ENCODE results near the gene CCDC152. TPM values are rescaled to one million over a fixed set of nuclear protein-coding genes. Genes with fewer than 3 reads are reported as not detected.
"Not testable (repeated sequence)": the region's sequence is repeated elsewhere in the genome, so short reads cannot be mapped to it uniquely, and the experiment has no call there.

CCDC152 gene
- total RNA-seq, 2 donors from 2014 or later = 0.09 to 0.70 TPM

DNA sequence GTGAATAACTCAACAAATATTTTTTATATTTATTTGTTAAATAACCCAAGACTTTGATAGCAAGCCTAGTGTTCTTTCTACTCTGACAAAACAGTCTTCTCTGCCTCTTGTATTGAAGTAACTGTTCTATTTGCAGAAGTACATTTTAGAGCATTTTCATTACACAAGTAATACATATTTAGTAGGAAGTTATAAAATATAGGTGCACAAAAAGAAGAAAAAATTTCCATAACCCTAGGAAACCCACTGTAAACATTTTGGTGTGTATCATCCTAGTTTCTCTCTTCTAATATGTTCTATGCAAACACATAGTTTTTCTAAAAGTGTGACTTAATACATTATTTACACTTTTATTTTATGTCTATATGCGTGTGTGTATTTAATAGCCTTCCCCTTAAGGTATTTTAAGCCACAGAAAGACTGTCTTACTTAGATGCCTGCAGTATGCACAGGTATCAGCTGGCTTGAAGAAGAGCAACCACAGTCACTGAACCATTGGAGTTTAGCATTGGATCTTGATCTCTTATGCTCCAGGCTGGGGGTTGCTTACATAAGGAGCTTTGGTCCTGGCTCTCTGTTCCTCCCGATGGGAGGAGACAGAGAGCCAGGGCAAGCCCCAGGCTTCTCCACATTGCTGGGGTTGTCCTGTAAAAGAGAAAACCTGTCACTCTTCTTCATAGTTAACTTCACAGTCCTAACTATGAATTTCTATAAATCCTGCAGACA lies 51.3 kb downstream of the CCDC152 start:
- ATAC-seq (no peak), DNase-seq (no peak)
- intact Hi-C loops (cut with DNase I, micrococcal nuclease) = no loop called here

- intact Hi-C loops (cut with DNase I, micrococcal nuclease) = no loop called here
- ATAC-seq (no peak), DNase-seq (no peak)
These were observed 52.4 kb downstream of the CCDC152 start for GRCh38 chr5:42808888-42809611.

GRCh38 chr5:42810834-42811590 lies 54.4 kb downstream of the CCDC152 start:
- DNase-seq (no peak), ATAC-seq (peak; percentile 8)
- intact Hi-C loops (cut with DNase I, micrococcal nuclease) = no loop called here

DNA sequence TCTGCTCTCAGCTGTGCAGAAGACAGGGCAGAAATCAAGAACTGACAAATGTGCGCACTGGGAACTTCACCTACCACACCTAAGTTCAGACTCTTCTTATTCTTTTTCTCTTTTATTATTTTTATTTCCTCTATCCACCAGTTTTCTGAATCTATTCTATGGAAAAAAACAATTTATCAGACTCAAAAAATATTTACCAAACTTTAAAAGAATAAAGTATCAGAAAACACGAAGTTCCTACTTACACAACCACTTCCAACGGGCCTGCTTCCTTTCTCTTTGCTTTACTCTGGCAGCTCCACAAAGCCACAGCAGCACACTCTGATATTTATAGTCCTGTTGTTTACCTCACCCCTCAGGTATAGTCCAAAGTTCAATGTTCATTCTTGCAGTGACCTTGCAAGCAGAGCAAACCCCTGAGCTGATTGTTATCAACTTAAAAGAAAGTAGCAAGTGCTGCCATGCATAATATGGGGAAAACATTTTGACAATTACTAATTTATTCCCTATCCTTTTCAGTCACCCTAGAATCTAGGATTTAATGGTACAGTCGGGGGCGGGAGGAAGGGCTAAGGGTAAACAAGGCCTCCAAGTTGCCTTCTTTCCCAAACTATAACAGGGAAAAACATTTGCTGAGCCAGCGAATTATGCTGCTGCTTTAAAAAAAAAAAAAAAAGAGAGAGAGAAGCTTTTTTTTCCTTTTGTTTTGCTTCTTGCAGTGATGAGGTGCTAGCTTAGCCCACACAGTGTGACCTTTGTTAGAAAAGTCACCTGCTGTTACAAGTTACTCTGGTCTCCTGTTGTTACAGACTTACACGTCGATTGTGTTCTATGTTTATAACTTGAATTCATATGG lies 55.2 kb downstream of the CCDC152 start, which contains the start of gene SELENOP:
Gene SELENOP (minus strand): TSS at position 302 of the 856 bp plus-strand sequence. CDS start 3,539 bp downstream, outside the sequence.
- DNase-seq (peak; percentile 53 to 64), ATAC-seq (peak; percentile 94)
- intact Hi-C loops (cut with DNase I, micrococcal nuclease) = no loop called here

GRCh38 chr5:42812620-42813019 lies 56.0 kb downstream of the CCDC152 start:
- DNase-seq (no peak), ATAC-seq (no peak)
- intact Hi-C loops (cut with DNase I, micrococcal nuclease) = no loop called here

- intact Hi-C loops (cut with DNase I, micrococcal nuclease) = no loop called here
- DNase-seq (no peak), ATAC-seq (no peak)
These were observed 56.9 kb downstream of the CCDC152 start for GRCh38 chr5:42813533-42813932.

DNA sequence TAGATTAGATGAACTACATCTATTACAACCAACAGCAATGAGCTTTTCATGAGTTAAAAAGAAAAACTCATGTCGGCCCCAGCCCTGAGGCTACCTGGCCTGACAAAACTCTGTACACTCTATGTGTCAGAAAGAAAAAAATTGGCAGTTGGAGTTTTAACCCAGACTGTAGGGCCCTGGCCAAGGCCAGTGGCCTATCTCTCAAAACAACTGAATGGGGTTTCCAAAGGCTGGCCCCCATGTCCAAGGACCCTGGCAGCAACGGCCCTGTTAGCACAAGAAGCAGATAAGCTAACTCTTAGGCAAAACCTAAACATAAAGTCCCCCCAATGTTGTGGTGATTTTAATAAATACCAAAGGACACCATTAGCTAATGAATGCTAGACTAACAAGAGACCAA lies 59.9 kb downstream of the CCDC152 start:
- ATAC-seq; intact Hi-C loops (cut with DNase I, micrococcal nuclease); DNase-seq: not testable (repeated sequence)

DNA sequence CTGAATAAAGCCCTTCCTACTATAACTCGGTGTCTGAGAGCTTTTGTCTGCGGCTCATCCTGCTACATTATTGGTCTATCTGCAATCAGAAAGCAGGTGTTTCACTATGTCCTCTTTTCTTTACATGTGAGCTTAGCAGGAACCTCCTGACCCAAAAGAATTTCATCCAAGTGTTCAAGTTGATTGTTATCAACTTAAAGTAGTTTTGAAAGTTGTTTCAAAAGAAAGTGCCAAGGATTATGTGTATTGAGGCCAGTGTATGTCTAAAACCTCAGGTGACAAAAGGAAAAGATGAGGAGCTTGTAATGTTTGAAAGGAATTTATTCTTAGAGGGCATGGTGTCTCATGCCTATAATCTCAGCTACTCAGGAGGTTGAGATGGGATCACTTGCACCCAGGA lies 63.1 kb downstream of the CCDC152 start:
- intact Hi-C loops (cut with DNase I, micrococcal nuclease) = no loop called here
- ATAC-seq (no peak), DNase-seq (no peak)

DNA sequence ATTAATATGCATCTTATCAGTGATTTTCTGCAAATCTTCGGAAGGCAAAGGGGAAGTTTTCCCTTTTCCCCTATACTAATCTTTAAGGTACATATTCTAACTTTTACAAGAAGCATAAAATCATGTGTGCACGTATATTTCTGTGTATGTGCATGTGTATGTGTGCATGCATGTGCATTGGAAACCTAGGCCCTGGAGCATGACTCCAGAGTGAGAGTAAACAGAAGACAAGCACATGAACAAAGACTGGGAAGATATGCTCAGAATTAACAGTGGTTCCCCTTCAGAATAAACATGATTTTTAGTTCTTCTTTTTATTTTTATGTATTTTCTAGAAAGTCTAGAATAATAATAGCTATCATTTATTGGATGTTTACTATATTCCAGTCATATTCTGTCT lies 65.9 kb downstream of the CCDC152 start:
- DNase-seq (no peak), ATAC-seq (no peak)
- intact Hi-C loops (cut with DNase I, micrococcal nuclease) = no loop called here

DNA sequence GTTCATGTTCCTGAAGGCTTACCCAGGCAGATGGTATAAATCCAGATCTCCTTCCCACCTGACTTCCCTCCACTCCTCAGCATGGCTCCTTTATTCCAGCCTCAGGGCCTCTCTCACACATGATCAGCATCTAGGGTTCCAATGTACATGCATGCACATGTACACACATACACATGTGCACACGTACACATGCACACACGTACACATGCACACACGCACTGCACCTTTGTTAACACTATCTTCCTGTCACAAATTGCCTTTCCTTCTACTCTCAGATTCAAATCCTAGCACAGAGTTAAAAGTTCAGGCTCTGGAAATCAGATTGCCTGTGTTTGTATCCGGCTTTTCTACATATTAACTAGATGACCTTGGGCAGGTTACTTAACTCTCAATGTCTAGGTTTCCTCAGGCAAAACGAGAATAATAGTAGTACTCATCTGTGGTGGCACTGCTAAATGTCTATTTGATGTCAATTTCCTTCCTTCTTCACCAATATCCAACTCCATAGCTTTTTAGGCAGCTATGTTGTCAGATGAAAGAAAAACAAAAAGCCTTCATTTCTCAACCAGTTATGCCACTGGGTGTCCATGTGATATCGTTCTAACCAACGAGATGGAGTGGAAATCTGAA lies 67.8 kb downstream of the CCDC152 start:
- intact Hi-C loops (cut with DNase I, micrococcal nuclease) = no loop called here
- ATAC-seq (peak; percentile 88), DNase-seq (no peak)

DNA sequence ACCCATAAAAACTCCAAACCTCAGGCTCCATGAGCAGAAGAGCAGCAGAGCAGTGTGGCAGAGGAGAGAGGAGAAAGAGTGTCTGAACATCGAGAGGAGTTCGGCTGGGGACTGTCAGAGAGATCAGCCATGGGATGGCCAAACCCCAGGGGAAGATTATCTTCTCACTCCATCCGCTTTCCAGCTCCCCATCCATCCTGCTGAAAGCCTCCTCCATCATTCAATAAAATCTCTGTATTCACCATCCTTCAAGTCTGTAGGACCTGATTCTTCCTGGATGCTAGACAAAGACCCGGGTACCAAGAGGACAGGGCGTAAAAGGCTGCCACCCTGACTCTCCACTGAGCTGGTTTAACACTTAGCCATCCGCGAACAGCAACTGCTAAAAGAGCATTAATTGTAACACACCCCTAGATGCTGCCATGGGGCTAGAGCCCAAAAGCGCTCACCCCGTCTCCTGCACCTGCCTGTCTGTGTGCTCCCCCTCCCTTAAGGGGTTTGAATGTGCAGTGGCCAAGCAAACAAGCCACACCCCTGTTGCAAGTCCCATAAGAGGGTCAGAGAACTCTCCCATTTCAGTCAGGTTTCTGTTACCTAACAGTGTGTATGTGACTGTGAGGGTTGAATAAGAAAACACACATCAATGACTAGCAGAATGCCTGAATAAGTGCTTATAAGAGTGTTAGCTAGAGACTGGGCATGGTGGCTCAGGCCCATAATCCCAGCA lies 69.0 kb downstream of the CCDC152 start:
- ATAC-seq = no peak
- intact Hi-C loops (cut with DNase I, micrococcal nuclease) = no loop called here
- DNase-seq = no peak

DNA sequence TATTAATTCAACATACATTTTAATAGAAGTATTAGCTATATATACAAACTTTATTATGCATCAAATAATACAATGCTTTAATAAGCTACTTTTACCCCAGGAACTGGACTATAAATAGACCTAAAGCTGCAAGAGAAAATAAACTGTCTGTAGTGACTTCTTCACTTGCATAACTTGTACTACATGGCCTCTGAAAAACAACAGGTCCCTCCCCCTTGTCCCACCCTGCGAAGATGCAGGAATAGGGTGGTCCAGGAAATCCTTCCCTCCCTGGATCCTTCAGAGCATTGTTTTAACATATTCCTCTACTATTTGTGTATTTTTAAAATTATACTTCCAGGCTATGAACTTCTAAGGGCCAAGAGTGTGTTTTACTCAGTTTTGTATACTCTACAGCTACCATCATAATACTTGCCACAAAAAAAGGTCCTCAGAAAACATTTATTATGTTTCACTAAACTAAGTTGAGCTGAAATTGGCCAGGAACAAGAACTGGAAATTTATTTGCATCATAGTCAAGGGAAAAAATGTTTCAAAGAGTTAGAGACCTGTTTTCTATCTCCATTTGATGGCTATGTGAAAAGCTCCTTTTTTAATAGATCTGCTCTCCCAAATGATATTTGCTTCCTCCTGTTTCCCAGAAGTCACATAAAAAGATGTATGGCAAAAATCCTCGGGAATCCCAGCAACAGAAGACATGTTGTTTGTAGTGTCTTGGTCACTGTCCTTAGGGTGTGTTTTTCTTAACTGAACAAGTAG lies 70.3 kb downstream of the CCDC152 start:
- DNase-seq = no peak
- intact Hi-C loops (cut with DNase I, micrococcal nuclease) = no loop called here

DNA sequence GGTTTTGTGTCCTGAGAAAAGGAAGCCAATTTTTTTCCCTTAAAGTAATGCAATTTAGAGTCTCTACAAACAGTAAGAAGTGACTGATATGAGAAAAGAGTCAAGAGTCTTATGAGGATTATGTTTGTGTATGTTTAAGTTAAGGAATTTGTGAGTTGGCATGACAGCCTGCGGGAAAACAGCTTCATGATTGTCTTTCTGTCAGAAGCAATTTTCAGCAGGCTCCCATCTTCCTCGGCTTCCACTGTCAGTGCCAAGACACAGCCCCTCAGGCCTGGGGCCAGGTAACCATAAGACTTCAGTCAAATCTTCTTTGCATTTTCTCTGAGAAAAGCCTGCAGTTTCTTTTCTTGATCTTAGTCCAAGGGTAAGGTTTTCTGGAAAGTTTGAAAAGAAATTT lies 72.1 kb downstream of the CCDC152 start:
- no peak for ATAC-seq
- intact Hi-C loops (cut with DNase I, micrococcal nuclease) = no loop called here
- no peak for DNase-seq

More for the DNA sequence above, 70.3 kb downstream of the CCDC152 start:
- ATAC-seq = no peak

DNA sequence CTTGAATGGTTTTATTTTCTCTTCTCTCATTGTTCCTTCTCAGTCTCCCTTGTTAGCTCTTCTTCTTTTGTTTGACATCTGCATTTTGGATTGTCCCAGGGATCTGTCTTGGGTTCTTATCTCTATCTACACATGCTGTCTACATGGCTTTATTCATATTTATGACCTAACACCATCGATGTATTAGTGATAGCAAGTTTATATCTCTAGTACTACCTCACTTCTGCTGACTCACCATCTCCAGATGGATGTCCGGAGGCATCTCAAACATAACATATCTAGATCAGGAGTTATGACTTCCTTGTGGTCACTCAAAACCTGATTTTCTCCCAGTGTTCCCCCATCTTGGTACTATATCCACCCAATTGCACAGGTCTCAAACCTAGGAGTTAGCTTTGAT lies 74.3 kb downstream of the CCDC152 start:
- DNase-seq (no peak), ATAC-seq (no peak)
- intact Hi-C loops (cut with DNase I, micrococcal nuclease) = no loop called here

GRCh38 chr5:42832060-42832459 lies 75.4 kb downstream of the CCDC152 start:
- no peak for ATAC-seq
- intact Hi-C loops (cut with DNase I, micrococcal nuclease) = no loop called here

DNA sequence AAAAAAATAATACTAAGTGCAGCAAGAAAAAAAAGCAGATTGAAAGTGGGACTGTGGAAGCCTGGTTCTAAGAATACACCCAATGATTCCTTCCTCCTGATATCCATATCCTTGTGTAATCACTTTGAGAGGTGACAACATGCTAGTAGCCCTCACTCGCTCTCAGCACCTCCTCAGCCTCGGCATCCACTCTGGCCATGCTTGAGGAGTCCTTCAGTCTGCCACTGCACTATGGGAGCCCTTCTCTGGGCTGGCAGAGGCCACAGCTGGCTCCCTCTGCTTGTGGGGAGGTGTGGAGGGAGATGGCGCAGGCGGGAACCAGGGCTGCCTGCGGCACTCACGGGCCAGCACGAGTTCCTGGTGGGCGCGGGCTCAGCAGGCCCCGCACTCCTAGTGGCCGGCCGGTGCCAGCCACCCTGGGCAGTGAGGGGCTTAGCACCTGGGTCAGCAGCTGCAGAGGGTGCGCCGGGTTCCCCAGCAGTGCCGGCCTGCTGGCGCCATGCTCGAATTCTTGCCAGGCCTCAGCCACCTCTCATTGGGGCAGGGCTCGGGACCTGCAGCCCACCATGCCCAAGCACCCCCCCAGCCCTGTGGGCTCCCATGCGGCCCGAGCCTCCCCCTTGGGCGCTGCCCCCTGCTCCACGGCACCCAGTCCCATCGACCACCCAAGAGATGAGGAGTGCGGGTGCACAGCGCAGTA lies 79.6 kb downstream of the CCDC152 start:
- DNase-seq = no peak
- no peak for ATAC-seq
- intact Hi-C loops (cut with DNase I, micrococcal nuclease) = no loop called here

More at GRCh38 chr5:42832060-42832459, 75.4 kb downstream of the CCDC152 start:
- no peak for DNase-seq

All from left colon (tissue), 2 donors.